ENCODE measurements around the gene NRP1. TPM values are rescaled to one million over a fixed set of nuclear protein-coding genes. Genes with fewer than 3 reads are reported as not detected.

NRP1 gene
- polyA plus RNA-seq, 2 of the 4 experiments (the other 2 are of a cell fraction) = 121 to 259 TPM

DNA sequence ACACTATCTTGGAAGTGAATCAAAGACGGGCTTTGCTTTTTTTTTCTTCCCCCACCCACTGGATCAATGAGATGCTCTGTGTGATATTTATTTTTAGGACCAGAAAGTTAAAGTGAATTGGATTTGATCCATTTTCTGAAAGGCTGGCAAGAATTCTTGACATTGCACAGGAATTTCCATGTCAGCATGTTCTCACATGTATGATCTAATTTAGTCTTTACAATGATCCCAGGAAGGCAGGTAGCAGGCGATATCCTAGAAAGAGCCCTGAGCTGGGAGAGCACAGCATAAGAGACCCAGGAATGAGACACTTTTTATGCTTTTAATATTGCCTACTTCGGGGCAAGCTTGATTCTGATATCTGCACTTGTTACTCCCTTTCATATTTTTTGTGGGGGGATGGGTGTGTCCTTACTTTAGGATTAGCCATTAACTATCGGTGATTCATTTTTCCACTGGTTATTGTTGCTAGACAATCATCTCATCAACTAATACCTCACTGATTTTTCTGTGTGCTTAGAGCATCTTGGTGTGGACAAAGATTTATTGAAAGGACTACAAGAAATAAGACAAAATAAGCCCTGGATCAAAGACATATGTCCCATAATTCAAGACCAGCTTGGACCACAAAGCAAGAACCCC is 58.1 kb downstream of the NRP1 start:
- ChIA-PET POLR2A (interaction anchor here (0.9 to 1.1 kb wide), 2 partner anchors 43 to 80 kb away, joined by 3 to 5 read pairs; no protein-coding TSS in a partner anchor), CTCF (interaction anchor here (1.4 kb wide), 1 partner anchor 13 kb away, joined by 4 read pairs; no protein-coding TSS in a partner anchor)
- H3K4me2 ChIP-seq = peak overlapping the region; percentile 78
- TF ChIP-seq FOSL2 (IDR thresholded peaks at IDR 0.05) = 0 out of 2 replicates have a peak, but pooled peaks have one; percentile 27
- TF ChIP-seq FOSL2 (CRISPR knock-in tag; IDR thresholded peaks at IDR 0.05) = peak; percentile 71
- no peak; a peak in 1 of 5 replicates for TF ChIP-seq JUN (IDR thresholded peaks at IDR 0.05)
- TF ChIP-seq GATA3 (IDR thresholded peaks at IDR 0.05; ENCODE audit: borderline replicate concordance) = peak; percentile 62
- TF ChIP-seq HDAC2 (IDR thresholded peaks at IDR 0.05) = no peak
- TF ChIP-seq MAFK (IDR thresholded peaks at IDR 0.05; ENCODE audit: partially characterized antibody) = peak; percentile 82
- TF ChIP-seq CHD2 (IDR thresholded peaks at IDR 0.05; ENCODE audit: low read length, partially characterized antibody) = no peak
- TF ChIP-seq KDM1A (IDR thresholded peaks at IDR 0.05; ENCODE audit: low read depth) = 0 out of 2 replicates have a peak, but pooled peaks have one; percentile 19
- 0 out of 2 replicates have a peak, but pooled peaks have one; percentile 10 for TF ChIP-seq PBX3 (IDR thresholded peaks at IDR 0.05)
- 0 out of 2 replicates have a peak, but pooled peaks have one; percentile 25 for TF ChIP-seq HOXA7 (CRISPR knock-in tag; IDR thresholded peaks at IDR 0.05)
- FAIRE-seq (peak; percentile 68), ATAC-seq (peak in 1 of 2 experiments; percentile 2; a peak in 3 of 6 replicates), DNase-seq (ENCODE audit: low read depth in 1 of 2, low spot score in 1 of 2) (peak in 1 of 2 experiments; percentile 55)
- WGBS (ENCODE audit: missing lambda C conversion rate) = 20% methylated on average over 4 of the region's 4 CpGs
- peaks cover 86% of the 10 kb centered on the region for H3K4me1 ChIP-seq
- no peaks in the 10 kb centered on the region for H3K9me3 ChIP-seq
- peak overlapping the region; percentile 92 to 98 for H3K27ac ChIP-seq
- H3K4me3 ChIP-seq = no peak overlapping the region; the same call in 2 of the 3 replicates

DNA sequence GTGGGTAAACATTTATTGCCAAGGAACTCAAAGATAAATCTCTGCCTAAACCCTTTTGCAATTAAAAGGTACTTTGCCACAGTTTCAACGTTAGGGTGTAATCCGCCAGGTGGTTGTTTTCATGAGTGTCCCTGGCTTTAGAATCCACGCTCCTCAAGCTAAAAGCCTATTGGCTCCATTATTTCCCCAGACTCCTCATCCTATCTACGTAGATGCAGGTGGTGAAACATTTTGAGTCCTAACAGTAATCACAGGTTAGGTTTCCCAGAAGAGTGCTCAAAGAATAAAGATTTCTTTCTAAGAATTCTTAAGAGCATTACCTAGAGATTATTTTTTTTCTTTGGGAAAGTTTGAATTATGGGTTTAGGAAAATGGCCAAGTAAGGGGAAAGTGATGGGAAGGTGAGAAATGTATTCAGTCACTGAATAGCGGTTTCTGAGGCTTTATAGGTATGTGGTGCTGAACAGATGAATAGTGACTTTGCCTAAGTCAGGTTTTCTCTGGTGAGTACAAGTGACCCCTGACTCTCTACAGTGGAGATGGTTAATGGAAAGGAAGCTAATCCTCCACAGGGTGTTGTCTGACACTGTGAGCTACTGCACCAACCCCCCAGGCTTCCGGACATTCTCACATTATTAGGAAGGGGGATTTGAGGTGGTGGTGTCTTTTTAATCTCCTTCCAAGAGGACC is 60.2 kb downstream of the NRP1 start:
- FAIRE-seq (peak; percentile 65), DNase-seq (ENCODE audit: low read depth in 1 of 2, low spot score in 1 of 2) (peak in 1 of 2 experiments; percentile 53), ATAC-seq (peak; percentile 15 to 37; a peak in 5 of 6 replicates)
- peak overlapping the region; percentile 16; the same call in 2 of the 3 replicates for H3K4me3 ChIP-seq
- WGBS (ENCODE audit: missing lambda C conversion rate) = 25% methylated on average over 6 of the region's 6 CpGs
- peak overlapping the region; percentile 81 for H3K4me2 ChIP-seq
- no peaks in the 10 kb centered on the region for H3K9me3 ChIP-seq
- TF ChIP-seq BCL3 (IDR thresholded peaks at IDR 0.05) (no peak), NPAS2 (CRISPR knock-in tag; IDR thresholded peaks at IDR 0.05; ENCODE audit: borderline replicate concordance) (no peak), FOSB (CRISPR knock-in tag; IDR thresholded peaks at IDR 0.05) (0 out of 2 replicates have a peak, but pooled peaks have one; percentile 15), HOXA7 (CRISPR knock-in tag; IDR thresholded peaks at IDR 0.05) (0 out of 2 replicates have a peak, but pooled peaks have one; percentile 19), PHF8 (IDR thresholded peaks at IDR 0.05; ENCODE audit: borderline replicate concordance, low read depth) (no peak), EHF (CRISPR knock-in tag; IDR thresholded peaks at IDR 0.05) (0 out of 2 replicates have a peak, but pooled peaks have one; percentile 17)
- ChIA-PET POLR2A (interaction anchor here (0.6 to 3.2 kb wide), 7 partner anchors 10 to 1854 kb away, joined by 5 to 15 read pairs (median 9); no protein-coding TSS in a partner anchor), CTCF (interaction anchor here (0.8 to 3.1 kb wide), 8 partner anchors 8 to 85 kb away, joined by 3 to 27 read pairs (median 4); no protein-coding TSS in a partner anchor)
- peaks cover 94% of the 10 kb centered on the region for H3K4me1 ChIP-seq
- H3K27ac ChIP-seq = peak overlapping the region; percentile 92 to 98

- Histone ChIP-seq H3K4me1 (peaks cover 91% of the 10 kb centered on the region), H3K4me2 (peak overlapping the region; percentile 81), H3K9me3 (no peaks in the 10 kb centered on the region), H3K4me3 (peak overlapping the region; percentile 16; the same call in 2 of the 3 replicates), H3K27ac (peak overlapping the region; percentile 92 to 98)
- WGBS (ENCODE audit: missing lambda C conversion rate) = 2% methylated on average over 19 of the region's 19 CpGs
- FAIRE-seq = peak; percentile 98
- CTCF ChIA-PET = interaction anchor here (0.8 to 3.1 kb wide), 12 partner anchors 8 to 1365 kb away, joined by 3 to 27 read pairs (median 4); no protein-coding TSS in a partner anchor
- DNase-seq (ENCODE audit: low read depth in 1 of 2, low spot score in 1 of 2) = peak; percentile 78 to 98
- POLR2A ChIA-PET = interaction anchor here (0.6 to 3.2 kb wide), 15 partner anchors 10 to 1855 kb away, joined by 3 to 15 read pairs (median 5); no protein-coding TSS in a partner anchor
- ATAC-seq = peak; percentile 89 to 92
- TF ChIP-seq BHLHE40 (IDR thresholded peaks at IDR 0.05; ENCODE audit: low read depth, low read length) = peak; percentile 89
- peak; percentile 79; the same call in 1 of the 2 replicates for TF ChIP-seq POLR2AphosphoS2 (conservative IDR thresholded peaks at IDR 0.05; ENCODE audit: low read length)
- TF ChIP-seq HOXB5 (CRISPR knock-in tag; IDR thresholded peaks at IDR 0.05) = peak; percentile 83; the same call in 1 of the 2 replicates
- TF ChIP-seq SMC3 (IDR thresholded peaks at IDR 0.05) = peak; percentile 56
- TF ChIP-seq PBX3 (IDR thresholded peaks at IDR 0.05) = peak; percentile 81
- TF ChIP-seq GATA3 (IDR thresholded peaks at IDR 0.05; ENCODE audit: borderline replicate concordance) = peak; percentile 95
- TF ChIP-seq ESRRA (IDR thresholded peaks at IDR 0.05; ENCODE audit: borderline replicate concordance, low read length) = 0 out of 2 replicates have a peak, but pooled peaks have one; percentile 2
- peak; percentile 79; the same call in 2 of the 3 replicates for TF ChIP-seq BCL3 (IDR thresholded peaks at IDR 0.05)
- TF ChIP-seq RAD21 (conservative IDR thresholded peaks at IDR 0.05 in 1 of 2, IDR thresholded peaks at IDR 0.05 in 1 of 2) = peak; percentile 59 to 64; a peak in 4 of 5 replicates
- TF ChIP-seq MAX (IDR thresholded peaks at IDR 0.05) = peak; percentile 95
- peak in 1 of 2 experiments; percentile 86; a peak in 3 of 4 replicates for TF ChIP-seq CEBPB (IDR thresholded peaks at IDR 0.05)
Measured at GRCh38 chr10:33273295-33274002, 61.0 kb downstream of the NRP1 start.
